Activated effector memory CD4-positive, alpha-beta T cell treated with anti-CD3 and anti-CD28 coated beads, Interleukin-2, amount 50 U/mL, for 16 hours (primary cell): Measurements from ENCODE around the gene MRAP.
"Not testable (repeated sequence)": the region's sequence is repeated elsewhere in the genome, so short reads cannot be mapped to it uniquely, and the experiment has no call there.

Source experiments
- DNase-seq: peaks from one replicate; pipeline ENCODE4 v3.0.0-alpha.2; 2020

Gene MRAP

DNA sequence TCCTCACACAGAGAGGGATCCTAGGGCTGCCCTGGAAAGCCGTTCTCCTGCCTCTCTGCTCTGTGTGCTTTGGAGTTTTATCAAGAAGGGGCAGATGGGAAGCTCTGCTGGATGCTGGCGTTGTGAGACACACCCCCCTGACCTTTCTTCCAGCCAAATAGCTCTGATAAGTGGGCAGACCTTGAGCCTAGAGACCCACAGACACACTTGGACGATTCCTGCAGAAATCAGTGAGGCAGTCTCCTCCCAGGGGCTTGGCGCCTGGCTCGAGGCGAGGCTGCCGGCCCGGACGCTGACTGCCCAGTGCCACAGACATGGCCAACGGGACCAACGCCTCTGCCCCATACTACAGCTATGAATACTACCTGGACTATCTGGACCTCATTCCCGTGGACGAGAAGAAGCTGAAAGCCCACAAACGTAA, at the start of gene MRAP:
MRAP (plus strand) TSS at position 198 of the 424 bp plus-strand sequence; CDS start at position 315, 117 bp downstream.
- DNase-seq, result no peak

DNA sequence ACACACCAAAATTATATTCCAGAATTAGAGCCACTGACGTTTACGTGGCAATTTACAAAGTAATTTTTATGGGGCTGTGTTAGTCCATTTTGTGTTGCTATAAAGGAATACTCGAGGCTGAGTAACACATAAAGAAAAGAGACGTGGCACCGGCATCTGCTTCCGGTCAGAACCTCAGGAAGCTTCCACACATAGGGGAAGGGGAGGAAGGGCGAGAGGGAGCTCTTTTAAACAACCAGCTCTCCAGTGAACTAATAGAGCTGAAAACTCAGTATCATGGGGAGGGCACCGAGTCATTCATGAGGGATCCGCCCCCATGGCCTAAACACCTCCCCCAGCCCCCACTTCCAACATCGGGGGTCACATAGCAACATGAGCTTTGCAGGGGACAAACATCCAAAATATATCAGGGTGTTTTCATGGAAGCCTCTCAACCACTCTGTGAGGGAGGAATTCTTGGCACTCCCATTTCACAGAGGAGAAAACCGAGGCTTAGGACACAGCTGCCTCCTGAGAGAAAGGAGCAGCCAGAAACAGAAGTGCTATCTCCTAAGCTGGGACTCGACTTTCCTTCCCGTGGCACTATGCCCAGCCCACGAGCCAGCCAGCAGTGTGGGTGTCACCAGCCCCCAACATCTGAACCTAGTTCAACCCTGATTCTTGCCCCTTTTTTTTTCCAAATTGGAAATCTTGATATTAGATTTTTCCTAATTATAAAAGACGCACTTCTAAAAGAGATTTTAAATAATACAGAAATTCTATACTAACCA, 49.0 kb upstream of the MRAP start:
- no peak for DNase-seq

DNA sequence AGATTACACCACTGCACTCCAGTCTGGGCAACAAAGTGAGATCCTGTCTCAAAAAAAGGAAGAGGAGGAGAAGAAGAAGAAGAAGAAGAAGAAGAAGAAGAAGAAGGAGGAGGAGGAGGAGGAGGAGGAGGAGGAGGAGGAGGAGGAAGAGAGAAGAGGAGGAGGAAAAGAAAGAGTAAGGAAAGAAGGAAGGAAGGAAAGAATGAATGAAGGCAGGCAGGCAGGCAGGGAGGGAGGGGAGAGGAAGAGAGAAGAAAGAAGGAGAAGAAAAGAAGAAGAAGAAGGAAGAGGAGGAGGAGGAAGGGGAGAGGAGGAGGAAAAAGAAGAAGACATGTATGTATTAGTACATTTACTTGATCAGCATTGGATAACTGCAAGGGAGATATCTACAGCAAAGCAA, 46.5 kb upstream of the MRAP start:
- DNase-seq, result no peak

DNA sequence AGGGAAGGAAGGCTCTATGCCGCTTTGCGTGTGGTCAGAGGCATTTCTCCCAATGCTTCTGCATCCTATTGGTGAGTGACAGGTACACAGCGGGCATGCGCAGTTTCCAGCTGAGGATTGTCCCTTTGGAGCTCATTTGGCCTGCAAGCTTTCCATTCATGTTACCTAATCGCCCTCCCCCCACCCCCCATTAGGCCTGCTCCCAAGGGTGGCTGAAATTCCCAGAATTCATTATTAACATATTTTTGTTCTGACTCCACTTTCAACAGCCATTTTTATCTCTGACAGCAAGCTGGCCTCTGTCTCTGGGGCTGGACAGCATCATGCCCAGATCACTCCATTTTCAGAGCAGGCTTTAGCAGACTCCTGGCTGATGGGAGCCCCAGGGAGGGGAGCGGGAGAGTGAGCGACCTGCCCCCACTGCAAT, 45.4 kb upstream of the MRAP start:
- DNase-seq, result no peak

DNA sequence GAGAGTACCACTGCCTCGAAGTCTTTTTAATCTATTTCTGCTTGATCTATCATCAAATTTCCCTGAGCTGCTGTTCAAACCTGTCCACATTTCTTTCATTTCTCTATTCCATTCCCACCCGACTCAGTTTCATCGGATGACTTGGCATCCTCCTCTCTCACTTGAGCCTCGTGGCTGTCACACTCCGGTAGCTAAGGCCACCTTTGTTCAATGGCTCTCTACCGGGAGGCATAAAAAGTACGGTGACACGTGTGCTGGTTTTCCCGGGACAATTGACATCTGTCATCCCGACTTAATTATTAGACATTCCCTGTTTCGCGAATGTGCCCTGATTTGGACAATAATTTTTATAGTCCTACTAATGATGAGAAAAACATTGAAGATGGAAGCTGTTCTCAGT, 42.4 kb upstream of the MRAP start:
- no peak for DNase-seq

DNA sequence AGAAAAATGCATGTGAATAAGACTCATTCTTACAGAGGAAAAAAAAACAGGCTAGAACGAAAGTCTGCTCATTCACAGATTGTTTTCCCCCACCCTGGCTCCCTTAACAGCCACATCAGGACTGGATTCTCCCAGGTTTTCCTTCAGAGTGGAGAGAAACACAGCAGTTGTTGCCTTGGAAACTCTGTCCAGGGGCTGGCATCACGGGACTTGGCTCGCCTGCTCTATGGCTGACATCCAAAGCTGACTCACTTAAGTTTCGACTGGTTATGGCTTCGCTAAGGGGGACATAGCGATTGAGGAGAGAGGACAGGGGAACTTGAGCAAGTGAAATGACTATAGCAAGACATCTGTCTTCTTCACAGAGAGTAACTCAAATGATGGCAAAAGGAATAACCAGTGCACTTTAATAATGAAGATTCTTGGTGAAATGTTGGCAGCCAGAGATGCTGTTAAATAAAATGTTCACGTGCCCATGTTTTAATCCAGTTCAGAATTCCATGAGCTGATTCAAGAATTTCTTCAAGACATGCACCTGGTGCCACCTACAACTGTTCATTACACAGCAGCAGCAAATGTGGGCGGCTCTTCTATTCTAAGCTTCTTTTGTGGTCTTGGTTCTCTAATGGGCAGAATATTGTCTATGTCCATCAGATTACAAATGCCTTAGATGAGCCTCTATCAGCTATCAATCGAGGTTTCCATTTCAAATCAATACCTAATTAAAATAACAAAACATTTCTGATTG, 41.6 kb upstream of the MRAP start:
- no peak for DNase-seq

DNA sequence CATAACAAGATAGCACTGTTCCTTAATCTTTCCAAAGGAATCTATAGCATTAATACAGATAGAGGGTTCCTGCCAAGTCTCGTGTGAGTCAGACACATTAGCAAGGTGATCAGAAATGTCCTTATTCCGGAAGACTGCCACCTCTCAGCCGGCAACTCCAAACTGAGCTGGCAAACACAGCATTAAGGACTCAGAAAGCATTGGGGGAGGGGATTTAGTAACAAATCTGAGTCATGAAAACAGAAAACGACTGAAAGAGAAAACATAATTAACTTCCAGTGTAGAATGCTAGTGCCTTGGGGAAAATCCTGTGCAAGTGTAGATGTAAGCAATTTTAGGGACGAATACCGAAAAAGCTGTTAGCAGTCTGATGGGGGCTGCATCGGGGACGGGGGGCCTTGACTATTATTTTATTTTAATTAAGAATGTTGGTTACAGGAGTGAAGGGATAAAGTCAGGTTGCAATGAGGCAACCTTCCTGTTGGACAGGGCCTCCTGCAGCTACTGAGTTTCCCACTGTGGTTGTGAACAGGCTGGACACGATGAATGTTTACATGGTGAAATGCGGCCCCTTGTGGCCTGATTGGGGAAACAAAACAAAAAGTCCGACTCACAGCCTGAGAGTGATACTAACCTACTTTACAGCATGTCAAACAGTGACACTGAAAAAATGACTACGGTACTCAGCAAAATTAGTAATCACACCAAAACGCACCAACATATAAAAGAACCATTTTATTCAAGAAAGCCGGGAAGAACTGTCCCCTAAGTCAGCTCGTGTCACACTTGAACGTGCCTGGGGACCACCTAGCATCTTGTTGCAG, 40.5 kb upstream of the MRAP start:
- DNase-seq, result peak; percentile 65

DNA sequence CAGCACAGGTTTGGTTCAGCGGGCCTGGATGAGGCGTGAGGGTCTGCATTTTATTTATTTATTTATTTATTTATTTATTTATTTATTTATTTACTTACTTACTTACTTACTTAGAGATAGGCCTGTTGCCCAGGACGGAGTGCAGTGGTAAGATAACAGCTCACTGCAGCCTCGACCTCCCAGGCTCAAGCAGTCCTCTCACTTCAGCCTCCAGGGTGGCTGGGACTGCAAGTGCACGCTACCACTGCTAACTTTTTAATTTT, 39.9 kb upstream of the MRAP start:
- DNase-seq, result not testable (repeated sequence)

DNA sequence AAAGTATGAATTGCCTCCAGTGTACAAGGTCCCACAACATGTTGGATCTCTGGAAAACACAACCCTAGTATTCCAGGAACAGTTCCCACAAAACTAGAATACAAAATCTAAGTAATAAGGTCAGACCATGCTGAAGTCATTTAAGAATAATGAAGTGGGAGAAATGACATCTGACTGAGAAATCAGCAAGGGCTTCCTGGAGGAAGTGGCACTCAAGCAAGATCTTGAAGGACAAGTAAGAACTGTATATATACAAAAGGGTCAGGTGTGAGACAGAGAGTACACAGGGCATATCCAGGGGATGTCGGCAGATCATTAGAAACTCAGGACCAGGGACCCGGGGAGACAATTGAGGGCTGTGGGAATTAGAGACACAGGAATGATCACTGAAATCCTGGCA, 38.5 kb upstream of the MRAP start:
- DNase-seq, result no peak

DNA sequence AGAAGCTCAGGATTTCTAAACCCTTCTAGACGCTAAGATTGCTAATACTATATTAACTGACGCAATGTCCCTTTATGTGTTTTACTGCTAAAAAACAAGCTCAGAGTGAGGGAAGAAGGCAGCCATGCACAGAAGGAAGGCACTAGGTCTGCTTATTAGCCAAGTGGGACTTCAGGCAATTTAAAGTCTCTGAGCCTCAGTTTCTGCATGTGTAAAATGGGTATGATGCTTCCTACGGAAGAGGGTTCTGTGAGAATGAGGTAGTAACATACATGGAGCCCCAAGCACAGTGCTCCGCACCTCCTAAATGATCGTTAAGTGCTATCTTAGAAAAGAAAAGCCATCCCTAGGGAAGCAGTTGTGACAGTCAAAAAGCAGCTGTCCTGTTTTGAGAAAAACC, 36.7 kb upstream of the MRAP start:
- no peak for DNase-seq

DNA sequence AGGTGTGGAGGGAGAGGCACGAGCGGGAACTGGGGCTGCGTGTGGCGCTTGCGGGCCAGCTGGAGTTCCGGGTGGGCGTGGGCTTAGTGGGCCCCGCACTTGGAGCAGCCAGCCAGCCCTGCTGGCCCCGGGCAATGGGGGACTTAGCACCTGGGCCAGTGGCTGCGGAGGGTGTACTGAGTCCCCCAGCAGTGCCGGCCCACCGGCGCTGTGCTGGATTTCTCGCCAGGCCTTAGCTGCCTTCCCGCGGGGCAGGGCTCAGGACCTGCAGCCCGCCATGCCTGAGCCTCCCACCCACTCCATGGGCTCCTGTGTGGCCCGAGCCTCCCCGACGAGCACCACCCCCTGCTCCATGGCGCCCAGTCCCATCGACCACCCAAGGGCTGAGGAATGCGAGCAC, 33.3 kb upstream of the MRAP start:
- DNase-seq, result not testable (repeated sequence)

DNA sequence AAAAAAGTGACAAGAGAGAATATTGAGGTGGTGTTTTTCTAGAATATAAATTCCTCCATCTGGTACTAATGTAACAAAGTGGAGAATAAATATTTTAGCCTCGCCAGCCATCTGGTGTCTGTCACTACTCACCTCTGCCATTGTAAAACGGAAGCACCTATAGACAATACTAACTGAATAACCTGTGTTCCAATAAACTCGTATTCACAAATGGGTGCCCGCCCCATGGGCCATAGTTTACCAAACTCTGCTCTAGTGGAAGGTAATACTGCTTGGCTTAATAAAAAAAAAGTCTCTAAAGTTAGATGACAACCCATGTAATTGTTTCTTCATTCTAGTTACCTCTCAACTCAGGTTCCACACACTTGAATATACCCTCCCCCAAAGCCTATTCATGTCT, 27.9 kb upstream of the MRAP start:
- no peak for DNase-seq

DNA sequence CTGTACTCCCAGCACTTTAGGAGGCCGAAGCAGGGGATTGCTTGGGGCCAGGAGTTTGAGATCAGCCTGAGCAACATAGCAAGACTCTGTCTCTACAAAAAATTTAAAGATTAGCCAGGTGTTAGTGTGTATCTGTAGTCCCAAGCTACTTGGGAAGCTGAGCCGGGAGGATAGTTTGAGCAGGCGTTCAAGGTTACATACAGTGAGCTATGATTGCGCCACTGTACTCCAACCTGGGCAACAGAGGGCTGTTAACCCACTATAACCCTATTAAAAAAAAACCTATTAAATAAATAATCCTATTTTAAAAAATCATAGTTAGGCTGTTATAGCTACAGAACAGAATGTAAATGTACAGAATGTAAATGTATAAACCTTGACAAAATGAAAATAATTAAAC, 22.0 kb upstream of the MRAP start:
- DNase-seq, result no peak

DNA sequence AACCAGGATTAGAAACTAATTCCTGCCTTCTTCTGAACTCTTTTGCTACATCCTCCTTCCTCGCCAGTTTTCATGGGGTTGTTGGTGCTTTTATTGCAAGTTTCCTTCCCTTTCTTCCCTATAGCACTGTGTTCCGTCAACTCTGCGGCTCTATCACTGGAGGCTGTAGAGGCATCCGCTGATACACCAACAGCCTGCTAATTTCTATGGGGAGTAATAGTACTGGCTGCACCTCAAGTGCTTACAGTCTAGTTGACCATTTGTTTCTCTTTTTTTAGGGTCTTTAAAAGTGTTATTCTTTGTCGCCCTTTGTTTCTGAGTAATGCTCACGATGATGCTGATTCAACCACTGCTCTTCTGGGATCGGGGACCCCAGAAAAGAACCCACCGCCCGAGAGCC, 20.6 kb upstream of the MRAP start:
- no peak for DNase-seq

DNA sequence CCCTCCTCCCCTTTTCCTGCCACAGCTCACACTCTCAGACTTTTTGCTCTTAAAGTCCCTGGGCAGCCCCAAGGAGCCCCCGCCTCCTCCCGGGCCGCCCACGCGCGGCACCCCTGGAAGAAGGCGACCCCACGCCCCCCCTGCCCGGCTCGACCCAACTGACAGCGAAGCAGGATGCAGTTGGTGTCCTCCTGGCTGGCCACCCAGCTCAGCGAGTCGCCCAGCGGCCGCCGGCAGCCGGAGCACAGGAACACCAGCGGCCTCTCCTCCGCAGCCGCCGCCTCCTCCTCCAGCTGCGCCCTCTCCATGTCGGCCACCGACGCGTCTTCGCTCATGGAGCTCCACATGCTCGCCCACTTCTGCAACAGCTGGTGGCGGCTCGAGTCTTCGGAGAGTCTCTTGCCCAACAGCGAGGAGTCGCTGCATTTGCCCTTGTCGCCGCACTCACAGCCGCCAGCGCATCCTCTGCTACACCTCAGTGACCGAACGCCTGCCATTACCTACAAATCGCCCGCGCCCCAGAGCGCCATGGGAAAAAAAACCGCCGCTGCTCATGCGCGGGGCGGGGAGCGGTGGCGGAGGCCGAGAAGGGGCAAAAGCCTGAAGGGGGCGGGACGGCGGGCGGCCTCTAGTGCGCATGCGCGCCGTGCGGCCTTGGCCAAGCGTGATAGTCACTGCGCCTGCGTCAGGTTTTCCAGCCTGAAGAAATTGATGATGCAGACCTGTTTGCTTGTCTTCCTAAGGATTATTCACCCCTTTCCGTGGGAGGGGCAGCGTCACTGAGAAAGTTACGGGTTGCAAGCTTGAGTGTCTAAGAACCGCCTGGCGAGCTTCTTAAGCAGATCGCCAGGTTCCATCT, 19.9 kb upstream of the MRAP start, which contains the start of gene MIS18A:
MIS18A (minus strand) TSS at position 532 of the 859 bp plus-strand sequence; CDS start at position 497, 35 bp downstream.
- peak; percentile 100 for DNase-seq

DNA sequence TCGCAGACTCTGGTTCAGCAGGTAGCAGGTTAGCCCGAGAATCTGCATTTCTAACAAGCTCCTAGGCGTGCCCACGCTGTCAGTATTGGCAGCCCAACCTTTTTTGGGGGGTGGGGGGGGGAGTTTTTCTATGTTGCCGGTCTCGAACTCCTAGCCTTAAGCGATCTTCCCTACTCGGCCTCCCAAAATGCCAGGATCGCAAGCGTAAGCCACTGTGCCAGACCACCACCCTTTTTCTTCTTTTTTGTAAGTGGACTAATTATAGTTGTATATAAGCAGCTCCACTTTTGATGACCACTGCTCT, 19.3 kb upstream of the MRAP start:
- no peak for DNase-seq

DNA sequence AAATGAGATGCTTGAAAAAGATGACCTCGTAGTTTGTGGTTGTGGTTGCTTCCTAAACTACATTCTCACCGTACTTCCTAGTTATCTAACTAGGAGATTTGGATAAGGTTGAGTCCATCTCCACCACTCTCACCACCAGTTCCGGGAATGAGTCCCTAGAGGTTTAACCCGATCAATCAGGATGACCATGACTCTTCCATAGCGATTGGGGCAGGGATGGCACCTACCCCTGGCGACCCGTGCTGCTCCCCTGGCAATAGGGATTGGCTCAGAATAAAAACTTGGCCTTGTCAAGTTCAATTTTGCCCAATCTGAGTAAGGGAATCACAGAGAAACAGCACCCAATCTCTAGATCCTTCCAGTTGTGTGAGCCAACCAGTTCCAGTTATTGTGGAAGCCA, 17.1 kb upstream of the MRAP start:
- no peak for DNase-seq

DNA sequence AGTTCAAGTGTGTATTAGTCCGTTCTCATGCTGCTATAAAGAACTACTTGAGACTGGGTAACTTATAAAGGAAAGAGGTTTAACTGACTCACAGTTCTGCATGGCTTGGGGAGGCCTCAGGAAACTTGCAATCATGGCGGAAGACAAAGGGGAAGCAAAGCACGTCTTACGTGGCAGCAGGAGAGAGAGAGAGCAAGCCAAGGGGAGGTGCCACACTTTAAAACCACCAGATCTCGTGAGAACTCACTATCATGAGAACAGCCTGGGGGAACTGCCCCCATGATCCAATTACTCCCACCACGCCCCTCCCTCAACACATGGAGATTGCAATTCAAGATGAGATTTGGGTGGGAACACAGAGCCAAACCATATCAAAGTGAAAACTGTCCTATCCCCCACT, 15.7 kb upstream of the MRAP start:
- no peak for DNase-seq

DNA sequence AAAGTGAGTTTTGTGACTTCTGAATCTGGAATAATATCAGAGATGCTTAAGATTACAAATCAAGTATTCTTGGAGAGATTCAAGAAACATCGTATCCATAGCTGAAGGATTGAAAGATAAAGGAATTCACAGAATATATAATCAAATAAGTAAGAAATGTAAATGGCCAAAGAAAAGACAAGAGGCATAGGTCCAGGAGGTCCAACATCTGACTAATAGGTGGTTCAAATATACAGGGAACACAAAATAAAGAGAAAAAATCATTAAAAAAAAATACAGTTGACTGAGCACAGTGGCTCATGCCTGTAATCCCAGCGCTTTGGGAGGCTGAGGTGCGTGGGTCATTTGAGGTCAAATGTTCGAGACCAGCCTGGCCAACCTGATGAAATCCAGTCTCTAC, 13.2 kb upstream of the MRAP start:
- DNase-seq, result no peak

DNA sequence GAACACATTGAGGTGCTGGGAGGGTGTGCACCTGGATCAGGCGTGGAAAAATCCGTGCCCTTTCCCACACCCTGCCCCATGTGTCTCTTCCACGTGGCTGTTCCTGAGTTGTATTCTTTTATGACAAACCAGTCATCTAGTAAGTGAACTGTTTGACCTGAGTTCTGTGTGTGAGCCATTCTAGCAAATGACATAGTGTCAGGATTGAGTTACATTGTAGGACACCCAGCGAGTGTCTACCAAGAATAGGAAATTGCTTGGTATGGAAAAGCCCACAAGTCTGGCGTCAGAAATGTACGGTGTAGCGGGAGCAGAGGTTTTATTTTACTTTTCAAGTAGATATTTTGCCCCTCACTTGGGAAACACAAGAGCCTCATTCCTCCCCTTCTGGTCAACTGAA, 1.2 kb upstream of the MRAP start:
- DNase-seq, result no peak

DNA sequence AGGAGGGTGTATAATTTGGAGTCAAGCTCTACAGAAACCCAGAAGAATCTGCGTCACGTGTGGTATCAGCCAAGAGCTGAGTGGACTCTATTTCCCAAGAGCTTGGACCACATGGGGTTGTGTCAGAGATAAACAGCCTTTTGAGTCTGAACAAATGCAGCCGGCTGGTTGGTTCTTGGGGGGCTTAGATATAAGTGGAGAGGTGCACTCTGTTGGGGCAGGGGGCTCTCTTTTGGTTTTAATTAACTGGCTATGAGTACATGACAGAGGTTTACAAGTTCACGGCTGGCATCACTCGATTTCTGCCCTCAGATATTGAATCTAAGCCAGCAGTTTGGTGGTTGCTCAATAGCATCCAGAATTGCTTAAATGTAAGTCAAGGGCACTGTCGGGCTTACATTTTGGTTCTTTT, 501 bp upstream of the MRAP start:
- DNase-seq, result no peak

DNA sequence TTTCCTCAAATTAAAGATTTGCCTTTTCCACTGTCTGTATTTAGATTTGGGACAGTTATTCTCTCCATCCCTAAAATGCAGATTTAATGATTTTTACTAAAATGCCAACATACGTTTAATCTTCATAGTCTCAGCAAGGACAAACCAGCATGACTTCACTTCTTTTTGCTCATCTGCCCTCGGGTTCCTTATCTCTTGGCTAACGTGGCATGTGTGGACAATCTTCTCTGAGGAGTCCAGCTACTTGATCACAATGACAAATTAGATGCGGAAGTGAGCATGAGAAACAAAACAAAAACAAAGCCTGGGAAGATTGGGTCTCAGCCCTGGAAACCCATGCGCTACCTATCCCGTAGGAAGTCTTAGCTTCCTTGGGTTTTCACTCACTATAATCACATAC, 1.0 kb downstream of the MRAP start:
- DNase-seq, result no peak

DNA sequence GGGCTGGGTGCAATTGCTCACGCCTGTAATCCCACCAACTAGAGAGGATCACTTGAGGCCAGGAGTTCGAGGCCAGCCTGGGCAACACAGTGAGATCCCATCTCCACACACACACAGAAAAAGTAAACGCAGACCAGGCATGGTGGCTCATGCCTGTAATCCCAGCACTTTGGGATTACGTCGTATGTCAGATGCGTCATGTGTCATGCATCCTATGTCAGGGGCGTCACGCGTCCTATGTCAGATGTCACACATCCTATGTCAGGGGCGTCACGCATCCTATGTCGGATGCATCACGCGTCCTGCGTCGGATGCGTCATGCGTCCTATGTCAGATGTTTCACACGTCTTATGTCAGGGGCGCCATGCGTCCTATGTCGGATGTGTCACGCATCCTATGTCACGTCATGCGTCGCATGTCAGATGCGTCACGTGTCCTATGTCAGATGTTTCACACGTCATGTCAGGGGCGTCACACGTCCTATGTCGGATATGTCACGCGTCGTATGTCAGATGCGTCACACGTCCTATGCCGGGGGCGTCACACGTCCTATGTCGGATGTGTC, 1.5 kb downstream of the MRAP start:
- no peak for DNase-seq
